ENCODE results near the gene PRMT1. TPM values are rescaled to one million over a fixed set of nuclear protein-coding genes. Genes with fewer than 3 reads are reported as not detected.

PRMT1 gene
- polyA plus RNA-seq, 1 experiment = 287 TPM

DNA sequence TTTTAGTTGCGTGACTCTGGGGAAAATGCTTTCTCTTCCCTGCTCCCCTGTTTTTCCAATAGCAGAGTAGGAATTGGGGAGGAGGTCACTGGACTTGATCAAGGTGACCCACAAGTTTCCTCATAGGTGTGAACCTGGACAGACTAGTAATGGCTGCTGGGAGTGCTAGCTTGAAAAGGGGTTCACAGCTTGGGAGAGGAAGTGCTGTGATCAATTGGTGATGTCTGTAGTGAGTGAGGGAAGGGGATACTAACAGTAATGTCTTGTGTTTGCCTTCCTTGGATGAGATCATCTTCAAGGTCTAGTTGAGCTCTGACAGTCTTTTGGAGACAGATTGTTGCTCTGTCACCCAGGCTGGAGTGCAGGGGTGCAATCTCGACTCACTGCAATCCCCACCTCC is 9.6 kb upstream of the PRMT1 start:
- Histone ChIP-seq H3K27me3 (ENCODE audit: control insufficient read depth, insufficient read depth, low read length) (no peaks in the 10 kb centered on the region), H3K27ac (ENCODE audit: low read depth, low read length) (no peak overlapping the region), H3K4me3 (ENCODE audit: low read depth, low read length) (no peak overlapping the region), H3K9me3 (ENCODE audit: control insufficient read depth, insufficient read depth, low read length) (no peaks in the 10 kb centered on the region; the same call in 1 of the 2 replicates)
- TF ChIP-seq, protein P1, sequence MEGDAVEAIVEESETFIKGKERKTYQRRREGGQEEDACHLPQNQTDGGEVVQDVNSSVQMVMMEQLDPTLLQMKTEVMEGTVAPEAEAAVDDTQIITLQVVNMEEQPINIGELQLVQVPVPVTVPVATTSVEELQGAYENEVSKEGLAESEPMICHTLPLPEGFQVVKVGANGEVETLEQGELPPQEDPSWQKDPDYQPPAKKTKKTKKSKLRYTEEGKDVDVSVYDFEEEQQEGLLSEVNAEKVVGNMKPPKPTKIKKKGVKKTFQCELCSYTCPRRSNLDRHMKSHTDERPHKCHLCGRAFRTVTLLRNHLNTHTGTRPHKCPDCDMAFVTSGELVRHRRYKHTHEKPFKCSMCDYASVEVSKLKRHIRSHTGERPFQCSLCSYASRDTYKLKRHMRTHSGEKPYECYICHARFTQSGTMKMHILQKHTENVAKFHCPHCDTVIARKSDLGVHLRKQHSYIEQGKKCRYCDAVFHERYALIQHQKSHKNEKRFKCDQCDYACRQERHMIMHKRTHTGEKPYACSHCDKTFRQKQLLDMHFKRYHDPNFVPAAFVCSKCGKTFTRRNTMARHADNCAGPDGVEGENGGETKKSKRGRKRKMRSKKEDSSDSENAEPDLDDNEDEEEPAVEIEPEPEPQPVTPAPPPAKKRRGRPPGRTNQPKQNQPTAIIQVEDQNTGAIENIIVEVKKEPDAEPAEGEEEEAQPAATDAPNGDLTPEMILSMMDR (IDR thresholded peaks at IDR 0.05; ENCODE audit: low read depth, low read length) = no peak
- CTCF ChIA-PET = interaction anchor here (0.6 to 0.9 kb wide), 2 partner anchors 97 to 101 kb away, joined by 3 to 4 read pairs; no protein-coding TSS in a partner anchor
- DNase-seq (ENCODE audit: low read depth, low spot score) = no peak
- POLR2A ChIA-PET = interaction anchor here (1.4 kb wide), 1 partner anchor 9 kb away, joined by 3 read pairs; no protein-coding TSS in a partner anchor

DNA sequence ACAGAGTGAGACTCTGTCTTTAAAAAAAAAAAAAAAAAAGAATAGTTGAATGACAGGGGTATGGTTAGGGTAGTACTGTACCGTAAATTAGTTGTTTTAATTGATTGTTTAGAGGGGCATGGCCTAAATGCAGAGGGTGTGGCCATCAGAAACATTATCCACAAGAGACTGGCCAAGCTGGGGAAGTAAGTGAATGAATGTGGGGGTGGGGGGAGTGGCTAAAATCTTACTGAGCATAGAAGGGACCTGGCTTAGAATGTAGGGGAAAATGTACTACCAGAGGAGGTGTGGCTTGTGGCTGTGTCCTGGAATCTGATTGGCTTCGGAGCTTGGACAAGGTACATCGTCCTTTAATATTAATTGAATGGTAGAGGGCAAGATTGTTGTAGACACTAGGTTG is 7.6 kb upstream of the PRMT1 start:
- Histone ChIP-seq H3K27ac (ENCODE audit: low read depth, low read length) (no peak overlapping the region), H3K27me3 (ENCODE audit: control insufficient read depth, insufficient read depth, low read length) (no peaks in the 10 kb centered on the region), H3K4me3 (ENCODE audit: low read depth, low read length) (no peak overlapping the region), H3K9me3 (ENCODE audit: control insufficient read depth, insufficient read depth, low read length) (no peaks in the 10 kb centered on the region; the same call in 1 of the 2 replicates)
- ChIA-PET POLR2A (no interaction called here), CTCF (interaction anchor here (1.6 kb wide), 1 partner anchor 11 kb away, joined by 3 read pairs; no protein-coding TSS in a partner anchor)
- TF ChIP-seq, protein P1 (IDR thresholded peaks at IDR 0.05; ENCODE audit: low read depth, low read length) = no peak
- DNase-seq (ENCODE audit: low read depth, low spot score) = no peak

DNA sequence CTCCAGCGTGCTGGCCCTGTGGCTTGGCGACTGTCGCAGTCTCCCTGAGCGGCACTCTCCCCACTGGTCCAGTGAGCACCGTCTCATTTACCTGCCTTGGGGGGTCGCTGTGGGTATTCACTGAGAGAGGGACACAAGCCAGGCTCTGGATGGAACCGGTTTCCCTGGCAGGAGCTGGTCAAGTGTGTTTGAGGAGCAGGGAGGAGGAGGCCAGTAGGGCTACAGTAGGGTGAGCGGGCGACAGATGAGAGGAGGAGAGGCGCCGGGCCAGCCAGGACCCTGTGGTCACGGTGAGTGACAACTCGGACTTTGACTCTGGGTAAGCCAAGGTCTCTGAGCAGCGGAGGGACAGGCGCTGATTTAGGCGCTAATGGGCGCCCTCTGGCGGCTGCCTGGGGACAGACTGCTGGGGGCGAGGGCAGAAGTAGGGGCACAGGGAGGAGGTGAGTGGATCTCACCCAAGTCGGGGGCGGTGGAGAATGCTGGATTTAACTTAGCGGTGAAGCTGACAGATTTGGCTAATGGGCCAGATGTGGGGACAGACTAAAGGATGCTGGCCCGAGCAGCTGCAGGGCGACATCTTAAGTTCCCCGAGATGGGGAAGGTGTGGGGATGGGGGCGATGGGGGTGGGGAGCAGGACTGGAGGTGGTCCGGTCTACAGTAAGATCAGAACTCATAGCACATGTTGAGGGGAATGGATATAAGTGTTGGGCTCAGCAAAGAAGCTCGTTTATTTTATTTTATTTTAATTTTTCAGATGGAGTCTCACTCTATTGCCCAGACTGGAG is 4.7 kb upstream of the PRMT1 start:
- POLR2A ChIA-PET = no interaction called here
- Histone ChIP-seq H3K27ac (ENCODE audit: low read depth, low read length) (no peak overlapping the region), H3K27me3 (ENCODE audit: control insufficient read depth, insufficient read depth, low read length) (no peaks in the 10 kb centered on the region), H3K4me3 (ENCODE audit: low read depth, low read length) (no peak overlapping the region), H3K9me3 (ENCODE audit: control insufficient read depth, insufficient read depth, low read length) (peaks cover 3% of the 10 kb centered on the region; the same call in 1 of the 2 replicates)
- TF ChIP-seq, protein P1 (IDR thresholded peaks at IDR 0.05; ENCODE audit: low read depth, low read length) = peak; percentile 97
- CTCF ChIA-PET = interaction anchor here (0.5 to 2.0 kb wide), 15 partner anchors 8 to 169 kb away, joined by 3 to 12 read pairs (median 4); partner anchors contain the start of gene RRAS
- no peak for DNase-seq (ENCODE audit: low read depth, low spot score)

DNA sequence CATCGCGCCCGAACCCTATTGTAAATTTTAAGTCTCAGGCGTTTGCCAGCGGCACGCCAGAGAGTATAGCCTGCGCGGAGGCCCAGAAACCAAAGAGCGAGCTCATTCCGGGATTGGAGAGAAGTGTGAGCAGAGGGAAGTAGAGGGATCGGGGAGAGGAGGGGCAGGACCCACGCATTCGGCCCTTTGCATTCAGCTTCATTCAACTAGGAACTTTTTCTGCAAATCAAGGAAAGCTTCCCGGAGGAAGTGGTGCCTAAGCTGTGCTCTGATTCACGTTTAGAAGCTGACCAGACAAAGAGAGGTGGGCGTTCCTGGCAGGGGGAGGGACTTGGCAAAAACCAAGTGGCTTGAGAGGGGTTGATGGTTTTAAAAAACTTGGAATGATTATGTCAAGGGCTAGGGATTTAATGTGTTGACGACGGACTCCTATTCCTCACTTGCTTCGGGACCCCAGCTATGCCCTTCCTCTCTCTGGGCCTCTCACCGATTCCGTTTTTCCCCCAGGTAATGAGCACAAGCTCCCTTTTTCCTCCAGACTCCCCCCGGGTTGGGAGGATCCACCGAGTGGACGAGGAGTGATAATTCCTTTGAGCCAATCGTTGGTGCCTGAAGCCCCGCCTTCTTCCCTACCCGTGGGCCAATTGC is 811 bp upstream of the PRMT1 start:
- Histone ChIP-seq H3K27me3 (ENCODE audit: control insufficient read depth, insufficient read depth, low read length) (no peaks in the 10 kb centered on the region), H3K9me3 (ENCODE audit: control insufficient read depth, insufficient read depth, low read length) (peaks cover 4% of the 10 kb centered on the region; the same call in 1 of the 2 replicates), H3K27ac (ENCODE audit: low read depth, low read length) (peak overlapping the region; percentile 94), H3K4me3 (ENCODE audit: low read depth, low read length) (peak overlapping the region; percentile 55)
- DNase-seq (ENCODE audit: low read depth, low spot score) = peak; percentile 86
- ChIA-PET POLR2A (interaction anchor here (0.5 to 2.8 kb wide), 12 partner anchors 10 to 201 kb away, joined by 3 to 18 read pairs (median 5); partner anchors contain the start of genes ADM5, AKT1S1, BCL2L12 and CPT1C), CTCF (interaction anchor here (0.7 to 1.4 kb wide), 3 partner anchors 9 to 106 kb away, joined by 4 to 10 read pairs (median 9); no protein-coding TSS in a partner anchor)
- TF ChIP-seq, protein P1 (IDR thresholded peaks at IDR 0.05; ENCODE audit: low read depth, low read length) = no peak
